Brain pericyte (primary cell): ENCODE results near the gene GOLGA3.
A peak's percentile ranks its signal among the peaks of the same experiment; 100 is the strongest.
"Not testable (repeated sequence)": the region's sequence is repeated elsewhere in the genome, so short reads cannot be mapped to it uniquely, and the experiment has no call there.

Experiments used
- DNase-seq: peaks from one replicate; pipeline ENCODE4 v3.0.0-alpha.2; 2012; ENCODE audit warnings: low read depth, low spot score

The GOLGA3 gene

GRCh38 chr12:132828706-132829534, at the start of gene GOLGA3:
Gene GOLGA3, minus strand, starts transcription at chr12:132828869. Its CDS starts 6,741 bp downstream, at chr12:132822128.
- DNase-seq, result peak; percentile 81

- DNase-seq, result not testable (repeated sequence)
Measured at GRCh38 chr12:132874620-132875019, 46.0 kb upstream of the GOLGA3 start.

- no peak for DNase-seq
Measured at GRCh38 chr12:132874175-132874574, 45.5 kb upstream of the GOLGA3 start.

GRCh38 chr12:132873724-132874123, 45.1 kb upstream of the GOLGA3 start:
- DNase-seq, result no peak

GRCh38 chr12:132872975-132873421, 44.3 kb upstream of the GOLGA3 start:
- DNase-seq, result no peak

GRCh38 chr12:132872073-132872855, 43.6 kb upstream of the GOLGA3 start:
- no peak for DNase-seq

GRCh38 chr12:132869551-132869950, 40.9 kb upstream of the GOLGA3 start:
- DNase-seq, result no peak

GRCh38 chr12:132866251-132866828, 37.7 kb upstream of the GOLGA3 start:
- DNase-seq, result no peak

- no peak for DNase-seq
Measured at GRCh38 chr12:132861558-132861957, 32.9 kb upstream of the GOLGA3 start.

GRCh38 chr12:132858718-132859266, 30.1 kb upstream of the GOLGA3 start:
- DNase-seq, result no peak

- not testable (repeated sequence) for DNase-seq
Measured at GRCh38 chr12:132857019-132857418, 28.4 kb upstream of the GOLGA3 start.

GRCh38 chr12:132856581-132856980, 27.9 kb upstream of the GOLGA3 start:
- DNase-seq, result no peak

- DNase-seq, result not testable (repeated sequence)
Measured at GRCh38 chr12:132855211-132855610, 26.5 kb upstream of the GOLGA3 start.

GRCh38 chr12:132853285-132854092, 24.8 kb upstream of the GOLGA3 start:
- no peak for DNase-seq

GRCh38 chr12:132852496-132852895, 23.8 kb upstream of the GOLGA3 start:
- DNase-seq, result no peak

GRCh38 chr12:132851465-132851864, 22.8 kb upstream of the GOLGA3 start:
- DNase-seq, result no peak

GRCh38 chr12:132850291-132850690, 21.6 kb upstream of the GOLGA3 start:
- DNase-seq, result no peak

- no peak for DNase-seq
Measured at GRCh38 chr12:132848521-132848920, 19.9 kb upstream of the GOLGA3 start.

- no peak for DNase-seq
Measured at GRCh38 chr12:132847363-132848356, 19.0 kb upstream of the GOLGA3 start.

- not testable (repeated sequence) for DNase-seq
Measured at GRCh38 chr12:132844681-132845080, 16.0 kb upstream of the GOLGA3 start.
